Measurements from ENCODE around the gene IRF2BP1. TPM values are rescaled to one million over a fixed set of nuclear protein-coding genes. Genes with fewer than 3 reads are reported as not detected.

Gene IRF2BP1
- total and polyA plus RNA-seq, 2 of the 13 experiments (the other 11 are each of a cell fraction or from before 2014, with no cell fraction given) = 4.3 to 14.3 TPM

GRCh38 chr19:45924891-45925447 is 39.0 kb upstream of the IRF2BP1 start:
- in situ Hi-C loops (cut with HindIII; ENCODE audit: extremely low pct_ligation_motif_present, low pct_unique_long_range_greater_than_20kb) = no loop called here
- POLR2A ChIA-PET = no interaction called here

GRCh38 chr19:45922281-45922680 is 36.3 kb upstream of the IRF2BP1 start:
- WGBS (ENCODE audit: low lambda C conversion rate) = 25% methylated on average over 9 of the region's 9 CpGs
- ChIA-PET CTCF (ENCODE audit: low intra/inter-chr PET ratio, low total read pairs) (no interaction called here), POLR2A (interaction anchor here (0.6 kb wide), 1 partner anchor 20 kb away, joined by 3 read pairs; the partner anchor contains the start of gene MYPOP)
- Histone ChIP-seq H3K27me3 (ENCODE audit: control insufficient read depth in 1 of 2, insufficient read depth in 2 of 2, low read length in 2 of 2) (peaks cover 0 to 11% of the 10 kb centered on the region in 2 experiments; a peak in 1 of 5 replicates), H4K20me1 (ENCODE audit: insufficient read depth, low read length) (no peaks in the 10 kb centered on the region), H3K9me3 (ENCODE audit: low read length) (no peaks in the 10 kb centered on the region), H3K9ac (ENCODE audit: insufficient read depth, low read depth, low read length) (no peak overlapping the region), H2AFZ (ENCODE audit: low read length) (no peak overlapping the region), H3K36me3 (replicated peaks in 1 of 2; ENCODE audit: control insufficient read depth in 1 of 2, insufficient read depth in 2 of 2, low read length in 2 of 2) (no peaks in the 10 kb centered on the region), H3K4me1 (ENCODE audit: insufficient read depth, low read length) (peaks cover 29% of the 10 kb centered on the region), H3K79me2 (ENCODE audit: insufficient read depth, low read length) (no peaks in the 10 kb centered on the region), H3K4me2 (ENCODE audit: low read depth, low read length) (no peak overlapping the region), H3K27ac (ENCODE audit: extremely low read length, insufficient read depth, low read length) (no peak overlapping the region), H3K4me3 (replicated peaks in 1 of 3; ENCODE audit: insufficient read depth in 1 of 3, low read depth in 2 of 3, low read length in 3 of 3) (no peak overlapping the region)
- peak; percentile 25; the same call in 1 of the 2 replicates for TF ChIP-seq CTCF (CRISPR knock-in tag; IDR thresholded peaks at IDR 0.05)
- TF ChIP-seq HCFC1 (IDR thresholded peaks at IDR 0.05; ENCODE audit: low read depth, low read length) = no peak
- no peak for TF ChIP-seq ZBTB10 (CRISPR knock-in tag; IDR thresholded peaks at IDR 0.05; ENCODE audit: borderline replicate concordance)
- TF ChIP-seq ZMYM3 (CRISPR knock-in tag; IDR thresholded peaks at IDR 0.05) = peak; percentile 42; the same call in 1 of the 2 replicates
- FAIRE-seq = peak; percentile 37
- in situ Hi-C loops (cut with HindIII; ENCODE audit: extremely low pct_ligation_motif_present, low pct_unique_long_range_greater_than_20kb) (no loop called here), intact Hi-C loops (cut with micrococcal nuclease; ENCODE audit: unreplicated experiment) (loop anchor here (10.0 kb wide), 1 partner anchor 73 kb away; the partner anchor contains the start of gene CCDC61)
- peak; percentile 34 for DNase-seq (ENCODE audit: low spot score)
- ATAC-seq = peak; percentile 82
- no TSS peak for BruUV-seq (replicated peaks)

More at GRCh38 chr19:45924891-45925447, 39.0 kb upstream of the IRF2BP1 start:
- Histone ChIP-seq H4K20me1 (ENCODE audit: insufficient read depth, low read length) (no peaks in the 10 kb centered on the region), H3K4me1 (ENCODE audit: insufficient read depth, low read length) (peaks cover 30% of the 10 kb centered on the region), H3K79me2 (ENCODE audit: insufficient read depth, low read length) (no peaks in the 10 kb centered on the region), H2AFZ (ENCODE audit: low read length) (no peak overlapping the region), H3K27me3 (ENCODE audit: control insufficient read depth in 1 of 2, insufficient read depth in 2 of 2, low read length in 2 of 2) (peaks cover 0 to 8% of the 10 kb centered on the region in 2 experiments; a peak in 2 of 5 replicates), H3K36me3 (replicated peaks in 1 of 2; ENCODE audit: control insufficient read depth in 1 of 2, insufficient read depth in 2 of 2, low read length in 2 of 2) (no peaks in the 10 kb centered on the region), H3K4me3 (replicated peaks in 1 of 3; ENCODE audit: insufficient read depth in 1 of 3, low read depth in 2 of 3, low read length in 3 of 3) (no peak overlapping the region), H3K27ac (ENCODE audit: extremely low read length, insufficient read depth, low read length) (no peak overlapping the region), H3K9me3 (ENCODE audit: low read length) (no peaks in the 10 kb centered on the region), H3K9ac (ENCODE audit: insufficient read depth, low read depth, low read length) (no peak overlapping the region), H3K4me2 (ENCODE audit: low read depth, low read length) (no peak overlapping the region)
- no peak for DNase-seq (ENCODE audit: low spot score)
- WGBS (ENCODE audit: low lambda C conversion rate) = 32% methylated on average over 6 of the region's 6 CpGs
- no TSS peak for BruUV-seq (replicated peaks)
- ATAC-seq = no peak
- CTCF ChIA-PET (ENCODE audit: low intra/inter-chr PET ratio, low total read pairs) = no interaction called here
- FAIRE-seq = no peak
- intact Hi-C loops (cut with micrococcal nuclease; ENCODE audit: unreplicated experiment) = loop anchor here (10.0 kb wide), 1 partner anchor 70 kb away; the partner anchor contains the start of gene CCDC61
- TF ChIP-seq PAF1 (CRISPR knock-in tag; IDR thresholded peaks at IDR 0.05) = no peak
- no peak for TF ChIP-seq ZNF740 (CRISPR knock-in tag; IDR thresholded peaks at IDR 0.05)
- 0 out of 2 replicates have a peak, but pooled peaks have one; percentile 12 for TF ChIP-seq ZMYM2 (CRISPR knock-in tag; IDR thresholded peaks at IDR 0.05)

Data from HepG2 (cell line).